ENCODE measurements around the gene EXOSC5.

DNA sequence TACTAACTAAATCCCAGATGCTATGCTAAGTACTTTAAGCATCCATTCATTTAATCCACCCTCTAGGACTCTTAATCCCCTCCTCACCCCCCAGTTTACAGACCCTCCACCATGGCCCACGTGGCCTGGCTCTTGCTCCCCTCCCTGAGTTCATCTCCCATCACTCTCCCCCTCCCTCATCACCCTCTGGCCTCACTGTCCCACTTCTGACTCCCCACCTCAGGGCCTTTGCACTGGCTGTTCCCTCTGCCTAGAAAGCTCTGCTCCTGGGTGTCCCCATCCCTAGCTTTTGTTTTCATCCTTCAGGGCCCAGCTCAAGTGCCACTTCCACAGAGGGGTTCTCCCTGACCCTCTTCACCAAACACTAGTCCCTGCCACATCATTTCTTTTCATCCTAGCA is 37.4 kb downstream of the EXOSC5 start:
- TF ChIP-seq, protein P1, sequence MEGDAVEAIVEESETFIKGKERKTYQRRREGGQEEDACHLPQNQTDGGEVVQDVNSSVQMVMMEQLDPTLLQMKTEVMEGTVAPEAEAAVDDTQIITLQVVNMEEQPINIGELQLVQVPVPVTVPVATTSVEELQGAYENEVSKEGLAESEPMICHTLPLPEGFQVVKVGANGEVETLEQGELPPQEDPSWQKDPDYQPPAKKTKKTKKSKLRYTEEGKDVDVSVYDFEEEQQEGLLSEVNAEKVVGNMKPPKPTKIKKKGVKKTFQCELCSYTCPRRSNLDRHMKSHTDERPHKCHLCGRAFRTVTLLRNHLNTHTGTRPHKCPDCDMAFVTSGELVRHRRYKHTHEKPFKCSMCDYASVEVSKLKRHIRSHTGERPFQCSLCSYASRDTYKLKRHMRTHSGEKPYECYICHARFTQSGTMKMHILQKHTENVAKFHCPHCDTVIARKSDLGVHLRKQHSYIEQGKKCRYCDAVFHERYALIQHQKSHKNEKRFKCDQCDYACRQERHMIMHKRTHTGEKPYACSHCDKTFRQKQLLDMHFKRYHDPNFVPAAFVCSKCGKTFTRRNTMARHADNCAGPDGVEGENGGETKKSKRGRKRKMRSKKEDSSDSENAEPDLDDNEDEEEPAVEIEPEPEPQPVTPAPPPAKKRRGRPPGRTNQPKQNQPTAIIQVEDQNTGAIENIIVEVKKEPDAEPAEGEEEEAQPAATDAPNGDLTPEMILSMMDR (IDR thresholded peaks at IDR 0.05), result no peak
- TF ChIP-seq EZH2 (IDR thresholded peaks at IDR 0.05; ENCODE audit: borderline replicate concordance, insufficient read depth, low read depth, low read length, poor library complexity, severe bottlenecking), result no peak
